ENCODE data around the gene BDKRB2. TPM values are rescaled to one million over a fixed set of nuclear protein-coding genes. Genes with fewer than 3 reads are reported as not detected.

The BDKRB2 gene
- total RNA-seq, 1 donor from 2014 or later = 23.3 TPM

- Histone ChIP-seq H3K27ac (peak overlapping the region; percentile 83), H3K27me3 (no peaks in the 10 kb centered on the region), H3K4me3 (no peak overlapping the region), H3K36me3 (peaks cover 0 to 12% of the 10 kb centered on the region in 2 donors), H3K4me1 (peaks cover 34% of the 10 kb centered on the region), H3K9me3 (no peaks in the 10 kb centered on the region)
- DNase-seq (ENCODE audit: extremely low spot score in 2 of 2) = no peak
- intact Hi-C loops (cut with DNase I) = no loop called here
- TF ChIP-seq POLR2A (IDR thresholded peaks at IDR 0.05) = no peak
- TF ChIP-seq POLR2AphosphoS5 (IDR thresholded peaks at IDR 0.05; ENCODE audit: insufficient read depth in 1 of 2, low read depth in 1 of 2) = peak; percentile 40 to 45
Measured at GRCh38 chr14:96225745-96226151, 21.1 kb downstream of the BDKRB2 start.

- Histone ChIP-seq H3K4me3 (no peak overlapping the region), H3K9me3 (no peaks in the 10 kb centered on the region), H3K27ac (no peak overlapping the region), H3K27me3 (no peaks in the 10 kb centered on the region), H3K4me1 (peaks cover 23% of the 10 kb centered on the region), H3K36me3 (peaks cover 0 to 12% of the 10 kb centered on the region in 2 donors)
- TF ChIP-seq POLR2A (IDR thresholded peaks at IDR 0.05) (no peak), POLR2AphosphoS5 (IDR thresholded peaks at IDR 0.05; ENCODE audit: insufficient read depth in 1 of 2, low read depth in 1 of 2) (no peak)
- TF ChIP-seq, protein P1, sequence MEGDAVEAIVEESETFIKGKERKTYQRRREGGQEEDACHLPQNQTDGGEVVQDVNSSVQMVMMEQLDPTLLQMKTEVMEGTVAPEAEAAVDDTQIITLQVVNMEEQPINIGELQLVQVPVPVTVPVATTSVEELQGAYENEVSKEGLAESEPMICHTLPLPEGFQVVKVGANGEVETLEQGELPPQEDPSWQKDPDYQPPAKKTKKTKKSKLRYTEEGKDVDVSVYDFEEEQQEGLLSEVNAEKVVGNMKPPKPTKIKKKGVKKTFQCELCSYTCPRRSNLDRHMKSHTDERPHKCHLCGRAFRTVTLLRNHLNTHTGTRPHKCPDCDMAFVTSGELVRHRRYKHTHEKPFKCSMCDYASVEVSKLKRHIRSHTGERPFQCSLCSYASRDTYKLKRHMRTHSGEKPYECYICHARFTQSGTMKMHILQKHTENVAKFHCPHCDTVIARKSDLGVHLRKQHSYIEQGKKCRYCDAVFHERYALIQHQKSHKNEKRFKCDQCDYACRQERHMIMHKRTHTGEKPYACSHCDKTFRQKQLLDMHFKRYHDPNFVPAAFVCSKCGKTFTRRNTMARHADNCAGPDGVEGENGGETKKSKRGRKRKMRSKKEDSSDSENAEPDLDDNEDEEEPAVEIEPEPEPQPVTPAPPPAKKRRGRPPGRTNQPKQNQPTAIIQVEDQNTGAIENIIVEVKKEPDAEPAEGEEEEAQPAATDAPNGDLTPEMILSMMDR (IDR thresholded peaks at IDR 0.05) = no peak
- intact Hi-C loops (cut with DNase I) = no loop called here
- DNase-seq (ENCODE audit: extremely low spot score in 2 of 2) = no peak
Measured at GRCh38 chr14:96227428-96227827, 22.8 kb downstream of the BDKRB2 start.

GRCh38 chr14:96229315-96229714 lies 24.7 kb downstream of the BDKRB2 start:
- DNase-seq (ENCODE audit: extremely low spot score in 2 of 2) = no peak
- Histone ChIP-seq H3K9me3 (no peaks in the 10 kb centered on the region), H3K4me3 (no peak overlapping the region), H3K27ac (peak overlapping the region; percentile 24), H3K36me3 (peaks cover 0 to 6% of the 10 kb centered on the region in 2 donors), H3K4me1 (peaks cover 25% of the 10 kb centered on the region), H3K27me3 (no peaks in the 10 kb centered on the region)
- intact Hi-C loops (cut with DNase I) = no loop called here
- TF ChIP-seq, protein P1 (IDR thresholded peaks at IDR 0.05) = no peak
- no peak for TF ChIP-seq POLR2A (IDR thresholded peaks at IDR 0.05)
- no peak for TF ChIP-seq POLR2AphosphoS5 (IDR thresholded peaks at IDR 0.05; ENCODE audit: insufficient read depth in 1 of 2, low read depth in 1 of 2)

GRCh38 chr14:96231056-96231455 lies 26.4 kb downstream of the BDKRB2 start:
- Histone ChIP-seq H3K27me3 (no peaks in the 10 kb centered on the region), H3K4me1 (peaks cover 13% of the 10 kb centered on the region), H3K36me3 (peaks cover 0 to 6% of the 10 kb centered on the region in 2 donors), H3K9me3 (no peaks in the 10 kb centered on the region), H3K27ac (peak overlapping the region; percentile 40), H3K4me3 (no peak overlapping the region)
- no peak for DNase-seq (ENCODE audit: extremely low spot score in 2 of 2)
- TF ChIP-seq, protein P1 (IDR thresholded peaks at IDR 0.05) = no peak
- no peak for TF ChIP-seq POLR2AphosphoS5 (IDR thresholded peaks at IDR 0.05; ENCODE audit: insufficient read depth in 1 of 2, low read depth in 1 of 2)
- no peak for TF ChIP-seq POLR2A (IDR thresholded peaks at IDR 0.05)
- intact Hi-C loops (cut with DNase I) = no loop called here

DNA sequence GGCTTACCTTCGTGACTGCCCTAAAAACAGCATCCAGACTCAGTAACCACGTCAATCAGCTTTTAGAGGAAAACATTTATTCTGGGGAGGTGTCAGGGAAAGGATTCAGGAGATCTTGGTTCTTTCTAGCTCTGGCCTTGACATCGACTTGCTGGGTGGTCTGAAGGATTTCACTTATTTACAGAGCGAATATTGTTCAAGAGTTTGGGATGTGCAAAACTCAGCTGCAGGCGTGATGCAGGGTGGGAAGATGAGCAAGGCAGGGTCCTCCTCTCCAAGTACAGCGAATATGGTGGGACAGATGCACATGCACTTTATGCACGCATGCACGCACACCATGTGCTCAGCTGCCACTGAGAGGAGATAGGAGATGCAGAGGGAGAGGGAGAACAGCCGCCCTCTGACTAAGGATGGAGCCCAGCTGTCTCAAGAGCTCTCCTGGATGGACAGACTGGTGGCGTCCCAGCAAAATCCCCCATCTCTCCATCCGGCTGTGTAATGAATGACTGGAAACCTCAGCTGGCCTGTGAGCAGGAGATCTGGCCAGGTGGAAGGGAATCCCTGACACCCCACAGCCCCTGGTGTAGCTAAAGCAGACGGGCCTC lies 27.0 kb downstream of the BDKRB2 start:
- no peaks in the 10 kb centered on the region for H3K27me3 ChIP-seq
- no peak for DNase-seq (ENCODE audit: extremely low spot score in 2 of 2)
- H3K4me1 ChIP-seq = peaks cover 12% of the 10 kb centered on the region
- peaks cover 0 to 6% of the 10 kb centered on the region in 2 donors for H3K36me3 ChIP-seq
- TF ChIP-seq POLR2A (IDR thresholded peaks at IDR 0.05) (no peak), POLR2AphosphoS5 (IDR thresholded peaks at IDR 0.05; ENCODE audit: insufficient read depth in 1 of 2, low read depth in 1 of 2) (no peak)
- TF ChIP-seq, protein P1 (IDR thresholded peaks at IDR 0.05) = no peak
- peak overlapping the region; percentile 40 for H3K27ac ChIP-seq
- no peak overlapping the region for H3K4me3 ChIP-seq
- intact Hi-C loops (cut with DNase I) = no loop called here
- no peaks in the 10 kb centered on the region for H3K9me3 ChIP-seq

Measured in vagina (tissue), 2 donors.